Jurkat, Clone E6-1 (cell line): ENCODE results near the gene TSPAN14. TPM values are rescaled to one million over a fixed set of nuclear protein-coding genes. Genes with fewer than 3 reads are reported as not detected.
"Not testable (repeated sequence)": the region's sequence is repeated elsewhere in the genome, so short reads cannot be mapped to it uniquely, and the experiment has no call there.

ENCODE experiments used
- DNase-seq: peaks from one replicate; pipeline ENCODE4 v3.0.0-alpha.2; 2011; ENCODE audit warnings: low read depth, low spot score
- H3K4me3 ChIP-seq: 2 replicates; pipeline ENCODE4 v1.5.1; 2011; ENCODE audit warnings: mild to moderate bottlenecking, low read length, control low read depth, moderate library complexity
- polyA plus RNA-seq: library from polyadenylated mRNA; unstranded; fragments of >200 nt; gene quantifications from one replicate; pipeline ENCODE4 v1.2.1, GENCODE V29; 2012; ENCODE audit warnings: missing spikeins; ENCODE audit not compliant: insufficient read length, insufficient read depth

TSPAN14 gene
- polyA plus RNA-seq = 41.8 TPM

- H3K4me3 ChIP-seq = peak within 1 kb of the TSS; percentile 78
- no peak for DNase-seq
Measured at GRCh38 chr10:80453842-80454512, at the start of gene TSPAN14. Gene TSPAN14, plus strand, starts transcription at chr10:80454310. Its CDS starts 34,924 bp downstream, at chr10:80489234.

- H3K4me3 ChIP-seq = no peak overlapping the region
- DNase-seq = no peak
Measured at GRCh38 chr10:80405035-80405434, 49.1 kb upstream of the TSPAN14 start.

GRCh38 chr10:80405626-80406025 lies 48.5 kb upstream of the TSPAN14 start:
- no peak overlapping the region for H3K4me3 ChIP-seq
- DNase-seq = no peak

GRCh38 chr10:80406204-80406603 lies 47.9 kb upstream of the TSPAN14 start:
- H3K4me3 ChIP-seq = no peak overlapping the region
- no peak for DNase-seq

- DNase-seq = no peak
- H3K4me3 ChIP-seq = peak overlapping the region; percentile 72
Measured at GRCh38 chr10:80407812-80408241, 46.3 kb upstream of the TSPAN14 start.

GRCh38 chr10:80408242-80409101 lies 45.6 kb upstream of the TSPAN14 start, which contains the start of gene PRXL2A:
Gene PRXL2A, plus strand, starts transcription at chr10:80408551. Its CDS starts 11,917 bp downstream, at chr10:80420468.
- DNase-seq = peak; percentile 43
- H3K4me3 ChIP-seq = peak within 1 kb of the TSS; percentile 72

GRCh38 chr10:80409121-80409520 lies 45.0 kb upstream of the TSPAN14 start:
- no peak for DNase-seq
- H3K4me3 ChIP-seq = peak overlapping the region; percentile 72

GRCh38 chr10:80410122-80410521 lies 44.0 kb upstream of the TSPAN14 start:
- no peak overlapping the region for H3K4me3 ChIP-seq
- no peak for DNase-seq

GRCh38 chr10:80410578-80411145 lies 43.4 kb upstream of the TSPAN14 start:
- DNase-seq = no peak
- H3K4me3 ChIP-seq = no peak overlapping the region

GRCh38 chr10:80411267-80411668 lies 42.8 kb upstream of the TSPAN14 start:
- no peak overlapping the region for H3K4me3 ChIP-seq
- DNase-seq = no peak

- H3K4me3 ChIP-seq = no peak overlapping the region
- DNase-seq = no peak
Measured at GRCh38 chr10:80411681-80412220, 42.4 kb upstream of the TSPAN14 start.

- DNase-seq = no peak
- no peak overlapping the region for H3K4me3 ChIP-seq
Measured at GRCh38 chr10:80412486-80412885, 41.6 kb upstream of the TSPAN14 start.

- DNase-seq = no peak
- H3K4me3 ChIP-seq = no peak overlapping the region
Measured at GRCh38 chr10:80413271-80413996, 40.7 kb upstream of the TSPAN14 start.

GRCh38 chr10:80414142-80414895 lies 39.8 kb upstream of the TSPAN14 start:
- no peak for DNase-seq

GRCh38 chr10:80415734-80416478 lies 38.2 kb upstream of the TSPAN14 start:
- no peak overlapping the region for H3K4me3 ChIP-seq
- DNase-seq = no peak

More at GRCh38 chr10:80414142-80414895, 39.8 kb upstream of the TSPAN14 start:
- H3K4me3 ChIP-seq = no peak overlapping the region

- H3K4me3 ChIP-seq = no peak overlapping the region
- DNase-seq = no peak
Measured at GRCh38 chr10:80416479-80417098, 37.5 kb upstream of the TSPAN14 start.

- H3K4me3 ChIP-seq, DNase-seq: not testable (repeated sequence)
Measured at GRCh38 chr10:80417256-80417655, 36.9 kb upstream of the TSPAN14 start.
